NCI-H146 treated with DMSO at 0.1 percent for 48 hours (cell line): Measurements from ENCODE around the gene POLD2.
A peak's percentile ranks its signal among the peaks of the same experiment; 100 is the strongest.
"Not testable (repeated sequence)": the region's sequence is repeated elsewhere in the genome, so short reads cannot be mapped to it uniquely, and the experiment has no call there.

Experiments used
- DNase-seq: peaks from one replicate; lab custom pipeline; 2025; ENCODE audit not compliant: unreplicated experiment; lab: John Stamatoyannopoulos, UW

The POLD2 gene

DNA sequence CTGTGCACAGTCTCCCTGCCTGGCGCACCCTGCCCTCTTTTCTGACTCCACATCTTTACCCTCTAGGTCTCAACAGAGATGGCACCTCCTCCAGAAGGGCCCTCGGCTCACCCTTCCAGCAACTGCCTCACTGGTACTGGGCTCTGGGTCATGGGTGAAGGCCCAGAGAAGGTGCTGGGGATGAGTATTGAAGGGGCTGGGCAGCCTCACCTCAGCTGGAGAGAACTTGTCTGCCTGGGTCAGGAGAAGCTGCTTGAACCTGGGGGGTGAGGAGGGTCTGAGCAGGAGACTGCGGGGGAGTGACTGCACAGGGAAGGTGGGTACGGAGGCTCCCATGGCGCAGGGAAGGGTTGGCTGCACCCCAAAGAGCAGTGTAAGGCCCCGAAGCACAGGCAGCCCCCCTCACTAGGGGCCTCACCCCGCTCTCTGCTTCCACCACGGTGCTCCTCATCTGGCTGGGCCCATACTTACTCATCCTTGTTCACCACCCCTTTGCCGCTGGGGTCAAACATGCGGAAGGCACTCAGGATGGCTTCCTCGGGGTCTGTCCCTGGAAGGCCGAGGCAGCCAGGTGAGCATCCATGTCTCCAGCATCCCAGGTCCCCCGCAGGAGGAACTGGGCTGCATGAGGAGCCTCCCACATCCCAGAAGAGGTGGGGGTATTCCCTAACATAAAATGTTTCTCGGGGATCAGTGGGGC is 16.1 kb upstream of the POLD2 start:
- DNase-seq, result no peak

DNA sequence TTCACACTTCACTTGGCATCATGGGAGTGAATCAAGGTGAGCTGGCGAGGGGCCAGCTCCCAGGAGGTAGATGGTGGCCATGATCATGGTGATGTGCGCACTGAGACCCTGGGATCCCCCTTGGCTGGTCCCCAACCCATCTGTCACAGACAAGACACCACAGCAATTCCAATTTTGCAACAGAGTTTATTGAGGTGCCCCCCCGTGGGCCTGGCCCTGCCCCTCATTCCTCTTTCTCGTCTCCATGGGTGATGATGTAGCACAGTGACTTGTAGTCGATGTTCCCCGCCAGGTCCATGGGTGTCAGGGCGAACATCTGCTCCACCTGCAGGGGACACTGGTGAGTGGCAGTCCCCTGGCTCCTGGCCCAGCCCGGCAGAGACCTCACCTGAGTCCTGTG is 15.3 kb upstream of the POLD2 start:
- DNase-seq, result no peak

- no peak for DNase-seq
These were observed 13.4 kb upstream of the POLD2 start for GRCh38 chr7:44136731-44137130.

GRCh38 chr7:44134943-44135628 is 11.7 kb upstream of the POLD2 start:
- DNase-seq, result no peak

DNA sequence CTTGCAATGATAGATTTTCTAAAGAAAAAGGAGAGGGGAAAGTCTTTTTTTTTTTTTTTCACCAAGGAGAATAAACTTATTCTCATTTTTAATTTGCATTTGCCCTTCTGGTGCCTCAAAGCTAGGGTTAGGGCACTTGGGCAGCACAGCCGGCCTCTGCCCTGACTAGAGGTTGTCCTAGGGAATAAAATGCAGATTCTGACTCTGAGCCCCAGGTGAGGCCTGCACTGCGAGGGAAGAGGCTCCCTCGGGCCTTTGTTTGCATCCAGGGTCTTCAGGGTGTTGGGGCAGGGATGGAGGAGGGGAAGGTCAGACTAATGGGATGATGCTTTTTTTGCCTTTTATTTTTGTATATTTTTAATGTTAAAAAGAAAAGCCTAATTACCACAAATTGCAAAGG is 9.9 kb upstream of the POLD2 start:
- DNase-seq, result no peak

- no peak for DNase-seq
These were observed 8.7 kb upstream of the POLD2 start for GRCh38 chr7:44132039-44132438.

GRCh38 chr7:44131173-44132029 is 8.1 kb upstream of the POLD2 start:
- peak; percentile 7 for DNase-seq

DNA sequence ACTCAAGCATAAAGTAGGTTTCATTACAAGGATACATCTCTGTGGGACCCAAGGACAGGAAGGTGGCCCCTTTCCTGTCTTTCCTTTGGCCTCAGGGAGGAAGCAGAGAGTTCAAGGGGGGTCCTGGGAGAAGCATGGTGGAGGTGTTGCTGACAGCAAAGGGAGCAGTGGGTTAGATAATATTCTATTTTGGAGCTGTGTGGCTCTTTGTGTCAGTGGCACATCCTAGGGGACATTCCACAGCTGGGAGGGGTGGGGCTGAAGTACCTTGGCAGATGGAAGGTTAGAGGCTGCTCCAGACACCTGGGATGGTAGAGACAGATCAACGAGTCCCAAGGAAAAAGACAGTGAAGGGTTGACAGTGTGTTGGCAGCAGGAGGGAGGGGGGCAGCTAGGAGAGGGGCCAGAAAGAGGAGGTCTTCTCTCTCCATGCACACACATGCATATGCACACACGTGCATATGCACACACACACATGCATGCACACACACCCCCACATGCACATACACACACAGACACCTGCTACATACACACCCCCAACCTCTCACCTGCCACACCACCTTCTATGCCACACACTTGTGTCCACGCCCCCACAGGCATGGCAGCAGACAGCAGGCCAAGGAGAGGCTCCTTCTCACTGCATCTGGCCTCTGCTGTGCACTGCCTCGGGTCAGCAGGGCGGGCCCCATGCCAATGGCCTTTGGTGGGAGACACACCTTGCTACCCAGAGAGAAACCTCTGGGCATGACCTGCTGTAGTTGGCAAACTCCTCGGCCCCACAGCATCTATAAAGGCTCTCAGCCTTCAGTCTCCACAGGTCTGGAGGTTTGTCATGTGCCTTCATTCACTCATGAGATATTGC is 5.6 kb upstream of the POLD2 start:
- DNase-seq, result no peak

DNA sequence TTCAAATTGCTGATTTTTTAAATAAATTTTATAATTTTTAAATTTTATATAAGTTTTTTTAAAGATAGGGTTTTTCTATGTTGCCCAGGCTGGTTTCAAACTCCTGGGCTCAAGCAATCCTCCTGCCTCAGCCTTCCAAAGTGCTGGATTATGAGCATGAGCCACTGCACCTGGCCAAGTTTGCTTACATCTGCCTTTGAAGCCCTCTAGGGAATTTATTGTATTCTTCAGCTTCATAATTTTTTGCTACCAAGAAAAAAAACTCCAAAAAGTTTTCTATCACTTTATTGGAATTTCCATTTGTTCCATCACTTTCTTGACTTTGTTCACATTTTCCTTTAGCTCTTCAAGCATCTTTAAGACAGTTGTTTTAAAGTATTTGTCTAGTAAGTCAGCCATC is 3.8 kb upstream of the POLD2 start:
- no peak for DNase-seq

GRCh38 chr7:44126574-44126973 is 3.2 kb upstream of the POLD2 start:
- not testable (repeated sequence) for DNase-seq

DNA sequence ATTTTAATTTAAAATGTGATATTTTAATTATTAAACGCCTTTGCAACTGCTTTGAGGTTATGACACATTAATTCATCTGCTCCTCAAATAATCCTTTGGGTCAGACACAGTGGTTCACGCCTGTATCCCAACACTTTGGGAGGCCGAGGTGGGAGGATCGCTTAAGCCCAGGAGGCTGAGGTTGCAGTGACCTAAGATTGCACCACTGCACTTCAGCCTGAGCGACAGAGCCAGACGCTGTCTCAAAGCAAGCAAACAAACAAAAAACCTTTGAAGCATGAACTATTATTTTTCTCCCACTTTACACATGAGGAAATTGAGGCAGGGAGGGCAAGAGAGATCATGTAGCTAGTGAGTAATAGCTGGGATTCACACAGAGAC is 1.5 kb upstream of the POLD2 start:
- DNase-seq, result no peak

- no peak for DNase-seq
These were observed 819 bp downstream of the POLD2 start for GRCh38 chr7:44122529-44122928.

GRCh38 chr7:44121761-44122420 is 1.5 kb downstream of the POLD2 start:
- no peak for DNase-seq

GRCh38 chr7:44120395-44120794 is 3.0 kb downstream of the POLD2 start:
- no peak for DNase-seq

- no peak for DNase-seq
These were observed 3.4 kb downstream of the POLD2 start for GRCh38 chr7:44119829-44120380.

DNA sequence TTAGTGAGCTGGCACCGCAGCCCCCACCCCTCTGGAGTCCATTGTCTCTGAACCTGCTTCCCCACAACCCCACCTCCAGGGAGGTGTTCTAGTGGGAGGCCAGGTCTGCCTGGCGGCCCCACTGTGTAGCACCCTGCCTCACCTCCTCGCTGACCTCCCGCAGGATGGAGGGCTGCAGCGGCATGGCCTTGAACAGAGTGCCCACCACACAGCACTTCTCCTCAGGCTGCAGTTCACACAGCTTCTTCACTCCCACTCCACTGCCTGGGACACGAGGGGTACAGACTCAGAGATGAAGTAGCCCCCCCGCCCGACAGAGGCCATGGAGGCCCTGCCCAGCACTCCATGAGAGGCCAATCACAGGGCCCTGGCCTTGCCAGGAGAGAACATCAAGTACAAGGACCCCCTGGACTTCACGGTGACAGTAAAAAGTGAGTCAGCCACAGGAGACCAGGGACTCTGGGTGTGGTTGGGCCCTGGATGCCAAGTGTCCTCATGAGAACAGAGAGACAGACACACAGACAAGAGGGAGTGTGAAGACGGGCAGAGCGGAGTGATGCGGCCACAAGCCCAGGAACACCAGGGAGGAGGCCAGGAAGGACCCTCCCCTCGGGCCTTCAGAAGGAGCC is 5.4 kb downstream of the POLD2 start:
- no peak for DNase-seq

- DNase-seq, result no peak
These were observed 6.3 kb downstream of the POLD2 start for GRCh38 chr7:44116789-44117666.

DNA sequence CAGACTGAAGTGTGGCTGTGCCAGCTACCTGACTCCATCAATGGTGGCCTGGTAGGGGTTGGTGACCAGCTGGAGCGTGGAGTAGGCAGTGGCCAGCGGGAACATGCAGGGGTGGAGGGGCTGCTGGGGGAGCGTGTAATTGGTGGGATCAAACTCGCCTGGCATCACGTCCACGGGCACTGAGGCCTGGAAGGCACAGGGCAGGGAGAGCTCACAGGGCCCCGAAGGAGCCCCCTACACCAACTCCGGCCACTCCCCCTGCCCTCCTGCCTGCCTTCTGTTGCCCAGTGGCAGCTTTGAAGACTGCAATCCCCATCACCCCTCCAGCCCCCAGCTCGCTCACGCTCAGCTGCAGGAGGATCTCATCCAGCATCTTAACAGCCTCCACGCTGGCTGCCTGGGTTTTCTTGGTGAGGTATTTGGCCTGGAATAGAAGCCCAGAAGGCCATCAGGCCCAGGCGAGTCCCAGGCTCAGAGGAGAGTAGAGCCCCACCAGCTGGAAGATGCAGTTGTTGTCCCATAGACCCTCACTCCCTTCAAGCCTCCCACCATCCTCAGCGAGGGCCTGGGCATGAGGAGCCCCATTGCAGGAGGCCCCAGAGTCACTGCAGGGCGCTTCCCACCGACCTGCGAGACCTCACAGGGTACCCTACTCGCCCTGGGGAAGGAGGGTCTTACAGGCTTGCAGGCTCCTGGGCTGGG is 7.1 kb downstream of the POLD2 start:
- DNase-seq, result no peak
